Fibroblast of lung (primary cell): ENCODE data around the gene CAPZB. TPM values are rescaled to one million over a fixed set of nuclear protein-coding genes. Genes with fewer than 3 reads are reported as not detected.

ENCODE experiments used
- DNase-seq, 2 donors: peaks; one replicate each; pipeline versions ENCODE4 v3.0.0 to v3.0.0-alpha.2; 2010; ENCODE audit warnings: low read depth in 2 of 2
- H2AFZ ChIP-seq: 2 replicates; pipeline ENCODE4 v1.5.1; 2012; ENCODE audit warnings: low read length, control low read depth, inconsistent platforms
- H3K27ac ChIP-seq: 2 replicates; pipeline ENCODE4 v1.5.1; 2011; ENCODE audit warnings: low read length, control low read depth; ENCODE audit not compliant: insufficient read depth
- H3K27me3 ChIP-seq: 2 replicates; pipeline ENCODE4 v1.5.1; 2011; ENCODE audit warnings: mild to moderate bottlenecking, low read length; ENCODE audit not compliant: control insufficient read depth, insufficient read depth
- H3K36me3 ChIP-seq: 2 replicates; pipeline ENCODE4 v1.5.1; 2011; ENCODE audit warnings: low read length; ENCODE audit not compliant: control insufficient read depth, insufficient read depth
- H3K4me1 ChIP-seq: 2 replicates; pipeline ENCODE4 v1.5.1; 2011; ENCODE audit warnings: low read length; ENCODE audit not compliant: control insufficient read depth, insufficient read depth; ENCODE audit errors: extremely low read depth
- H3K4me2 ChIP-seq: 2 replicates; pipeline ENCODE4 v1.5.1; 2011; ENCODE audit warnings: low read length, control low read depth; ENCODE audit not compliant: insufficient read depth; ENCODE audit errors: extremely low read depth
- H3K4me3 ChIP-seq, 4 experiments: fragments of 200-600 bp in 1 of 4; sonication (generic) in 1 of 4; replicated peaks in 1 of 4; 2 replicates each; pipeline ENCODE4 v1.5.1; 2011 to 2016; ENCODE audit warnings: low read length in 4 of 4, low read depth in 3 of 4, mild to moderate bottlenecking in 3 of 4, control low read depth in 2 of 4, inconsistent platforms in 1 of 4, mixed read lengths in 1 of 4; ENCODE audit not compliant: insufficient read depth in 1 of 4; ENCODE audit errors: control extremely low read depth in 1 of 4
- H3K79me2 ChIP-seq: 2 replicates; pipeline ENCODE4 v1.5.1; 2012; ENCODE audit warnings: mild to moderate bottlenecking, low read length, inconsistent platforms; ENCODE audit not compliant: control insufficient read depth, insufficient read depth
- H3K9ac ChIP-seq: 2 replicates; pipeline ENCODE4 v1.5.1; 2011; ENCODE audit warnings: mild to moderate bottlenecking, low read length, control low read depth; ENCODE audit not compliant: insufficient read depth
- H3K9me3 ChIP-seq: 2 replicates; pipeline ENCODE4 v1.5.1; 2012; ENCODE audit warnings: low read depth, low read length; ENCODE audit not compliant: control insufficient read depth, insufficient read depth
- H4K20me1 ChIP-seq: 2 replicates; pipeline ENCODE4 v1.5.1; 2011; ENCODE audit warnings: low read length; ENCODE audit not compliant: control insufficient read depth, insufficient read depth; ENCODE audit errors: extremely low read depth
- CTCF ChIP-seq, 2 donors: IDR thresholded peaks in 1 of 2; conservative IDR thresholded peaks in 1 of 2; 1 replicate in 1 of 2; 2 replicates in 1 of 2; pipeline ENCODE4 v1.5.1; 2011 to 2012; ENCODE audit warnings: low read length in 2 of 2, control low read depth in 1 of 2, inconsistent platforms in 1 of 2, low read depth in 1 of 2, mild to moderate bottlenecking in 1 of 2
- EZH2 ChIP-seq: IDR thresholded peaks from 2 replicates; pipeline ENCODE4 v1.5.1; 2012; ENCODE audit warnings: low read length, control low read depth, mild to moderate bottlenecking; ENCODE audit errors: missing control alignments
- polyA plus RNA-seq, 2 donors: library from polyadenylated mRNA; depleted of rRNA in 1 of 2; stranded (reverse) in 1 of 2; unstranded in 1 of 2; fragments of >200 nt; gene quantifications; 2 replicates each; pipeline ENCODE4 v1.2.1, GENCODE V29; 2011 to 2012; ENCODE audit warnings: missing spikeins in 1 of 2
- total RNA-seq: library from RNA; depleted of rRNA; stranded (reverse); fragments of >200 nt; gene quantifications from 2 replicates; pipeline ENCODE4 v1.2.1, GENCODE V29; 2014

CAPZB gene
- total and polyA plus RNA-seq, 2 donors (not counting 1 experiment from before 2014, with no cell fraction given): 104 to 495 TPM

DNA sequence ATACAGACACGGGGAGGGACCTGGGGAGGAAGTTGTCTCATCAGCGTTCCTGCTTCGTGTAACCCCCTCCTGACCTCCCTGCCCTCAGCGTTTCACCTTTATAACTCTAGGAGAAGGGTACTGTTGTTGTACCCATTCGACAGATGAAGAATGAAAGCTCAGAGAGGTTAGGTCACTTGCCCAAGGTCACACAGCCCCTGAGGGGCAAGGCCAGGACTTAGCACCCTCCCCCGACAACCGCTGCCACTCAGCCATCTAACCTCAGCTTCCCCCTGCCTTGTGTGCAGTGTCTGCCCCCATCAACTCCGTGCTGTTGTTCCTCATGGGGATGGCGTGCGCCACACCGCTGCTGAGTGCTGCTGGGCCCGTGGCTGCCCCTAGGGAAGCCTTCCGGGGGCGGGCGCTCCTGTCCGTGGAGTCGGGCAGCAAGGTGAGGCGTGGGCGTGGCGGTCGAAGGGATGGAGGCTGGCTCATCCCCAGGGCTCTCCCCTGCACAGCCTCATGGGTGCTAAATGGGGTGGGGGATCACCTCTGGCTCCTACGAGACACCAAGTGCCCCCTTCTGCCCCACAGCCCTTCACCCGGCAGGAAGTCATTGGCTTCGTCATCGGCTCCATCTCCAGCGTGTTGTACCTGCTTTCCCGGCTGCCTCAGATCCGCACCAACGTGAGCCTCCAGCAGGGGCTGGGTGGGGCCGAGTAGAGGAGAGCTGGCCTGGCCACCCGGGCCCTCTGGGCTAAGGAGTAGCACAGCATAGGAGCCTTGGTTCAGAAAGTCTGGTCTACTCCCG, 159.2 kb downstream of the CAPZB start:
- Histone ChIP-seq H3K36me3 (peaks cover 16% of the 10 kb centered on the region), H3K9ac (no peak overlapping the region), H3K4me2 (no peak overlapping the region), H4K20me1 (no peaks in the 10 kb centered on the region), H3K27me3 (no peaks in the 10 kb centered on the region), H3K79me2 (no peaks in the 10 kb centered on the region), H3K27ac (no peak overlapping the region), H2AFZ (no peak overlapping the region), H3K4me1 (no peaks in the 10 kb centered on the region), H3K4me3 (no peak overlapping the region), H3K9me3 (no peaks in the 10 kb centered on the region)
- DNase-seq: no peak
- no peak for TF ChIP-seq EZH2
- no peak for TF ChIP-seq CTCF (conservative IDR thresholded peaks at IDR 0.05 in 1 of 2, IDR thresholded peaks at IDR 0.05 in 1 of 2; ENCODE audit: low read depth in 1 of 2, low read length in 2 of 2)

- TF ChIP-seq CTCF (conservative IDR thresholded peaks at IDR 0.05 in 1 of 2, IDR thresholded peaks at IDR 0.05 in 1 of 2; ENCODE audit: low read depth in 1 of 2, low read length in 2 of 2): no peak
- TF ChIP-seq EZH2: no peak
- no peak overlapping the region for H3K27ac ChIP-seq
- no peaks in the 10 kb centered on the region for H3K27me3 ChIP-seq
- no peaks in the 10 kb centered on the region for H3K4me1 ChIP-seq
- no peak overlapping the region for H2AFZ ChIP-seq
- DNase-seq: no peak
- H3K36me3 ChIP-seq: peaks cover 16% of the 10 kb centered on the region
- no peaks in the 10 kb centered on the region for H3K9me3 ChIP-seq
- H3K9ac ChIP-seq: no peak overlapping the region
- H3K4me3 ChIP-seq: no peak overlapping the region
- H4K20me1 ChIP-seq: no peaks in the 10 kb centered on the region
- no peaks in the 10 kb centered on the region for H3K79me2 ChIP-seq
- H3K4me2 ChIP-seq: no peak overlapping the region
Measured at GRCh38 chr1:19325368-19325957, 159.9 kb downstream of the CAPZB start.

DNA sequence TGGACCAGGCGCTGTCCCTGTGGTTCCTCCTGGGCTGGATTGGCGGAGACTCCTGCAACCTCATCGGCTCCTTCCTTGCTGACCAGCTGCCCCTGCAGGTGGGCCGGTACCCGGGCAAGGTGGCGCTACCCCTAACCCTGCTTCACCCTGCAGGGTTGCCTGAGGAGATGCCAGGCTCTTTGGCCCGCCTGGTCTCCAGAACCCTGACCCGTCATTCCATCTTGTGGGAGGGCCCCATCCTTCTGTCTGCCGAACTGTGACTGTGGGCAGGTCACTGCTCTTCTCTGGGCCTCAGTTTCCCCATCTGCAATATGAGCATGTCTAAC, 160.7 kb downstream of the CAPZB start:
- peaks cover 16% of the 10 kb centered on the region for H3K36me3 ChIP-seq
- H3K9me3 ChIP-seq: no peaks in the 10 kb centered on the region
- TF ChIP-seq CTCF (conservative IDR thresholded peaks at IDR 0.05 in 1 of 2, IDR thresholded peaks at IDR 0.05 in 1 of 2; ENCODE audit: low read depth in 1 of 2, low read length in 2 of 2): no peak
- TF ChIP-seq EZH2: no peak
- H3K4me1 ChIP-seq: no peaks in the 10 kb centered on the region
- H4K20me1 ChIP-seq: no peaks in the 10 kb centered on the region
- H3K4me2 ChIP-seq: no peak overlapping the region
- H3K27me3 ChIP-seq: no peaks in the 10 kb centered on the region
- H3K4me3 ChIP-seq: no peak overlapping the region
- no peak overlapping the region for H2AFZ ChIP-seq
- DNase-seq: no peak
- H3K9ac ChIP-seq: no peak overlapping the region
- H3K79me2 ChIP-seq: no peaks in the 10 kb centered on the region
- no peak overlapping the region for H3K27ac ChIP-seq
